Suppressor macrophage (primary cell): ENCODE measurements around the gene LATS1.
A peak's percentile ranks its signal among the peaks of the same experiment; 100 is the strongest.
"Not testable (repeated sequence)": the region's sequence is repeated elsewhere in the genome, so short reads cannot be mapped to it uniquely, and the experiment has no call there.

Experiments
- DNase-seq, 4 experiments: peaks; one replicate each; pipeline ENCODE4 v3.0.0-alpha.2; 2020 to 2022

Gene LATS1

GRCh38 chr6:149728499-149729234 is 10.8 kb upstream of the LATS1 start:
- DNase-seq: peak in 2 of 4 experiments; percentile 18 to 33

- DNase-seq: peak; percentile 33 to 82 (median 53)
These were observed 10.0 kb upstream of the LATS1 start for GRCh38 chr6:149727793-149728498.

GRCh38 chr6:149725785-149726184 is 7.9 kb upstream of the LATS1 start:
- DNase-seq: no peak

- DNase-seq: peak; percentile 58 to 81 (median 78)
These were observed 6.0 kb upstream of the LATS1 start for GRCh38 chr6:149723771-149724417.

GRCh38 chr6:149723262-149723661 is 5.4 kb upstream of the LATS1 start:
- DNase-seq: no peak

GRCh38 chr6:149719531-149719930 is 1.6 kb upstream of the LATS1 start:
- DNase-seq: no peak

- no peak for DNase-seq
These were observed 680 bp downstream of the LATS1 start for GRCh38 chr6:149717255-149717587.

- DNase-seq: peak in 3 of 4 experiments; percentile 9 to 40 (median 28)
These were observed 1.5 kb downstream of the LATS1 start for GRCh38 chr6:149716181-149716963.

GRCh38 chr6:149714442-149714841 is 3.5 kb downstream of the LATS1 start:
- DNase-seq: no peak

- DNase-seq: no peak
These were observed 6.2 kb downstream of the LATS1 start for GRCh38 chr6:149711711-149712110.

GRCh38 chr6:149701714-149702113 is 16.2 kb downstream of the LATS1 start:
- DNase-seq: no peak

GRCh38 chr6:149699150-149699549 is 18.8 kb downstream of the LATS1 start:
- DNase-seq: no peak

- DNase-seq: no peak
These were observed 19.7 kb downstream of the LATS1 start for GRCh38 chr6:149698175-149698574.

GRCh38 chr6:149696901-149697300 is 21.0 kb downstream of the LATS1 start:
- no peak for DNase-seq

GRCh38 chr6:149694921-149695320 is 23.0 kb downstream of the LATS1 start:
- DNase-seq: no peak

- DNase-seq: no peak
These were observed 26.7 kb downstream of the LATS1 start for GRCh38 chr6:149691201-149691600.

- DNase-seq: no peak
These were observed 31.7 kb downstream of the LATS1 start for GRCh38 chr6:149686230-149686629.

- DNase-seq: no peak
These were observed 34.5 kb downstream of the LATS1 start for GRCh38 chr6:149683256-149683859.

GRCh38 chr6:149681845-149682244 is 36.1 kb downstream of the LATS1 start:
- not testable (repeated sequence) for DNase-seq

- no peak for DNase-seq
These were observed 36.7 kb downstream of the LATS1 start for GRCh38 chr6:149681209-149681608.

- no peak for DNase-seq
These were observed 37.4 kb downstream of the LATS1 start for GRCh38 chr6:149680503-149680902.

GRCh38 chr6:149672265-149672664 is 45.6 kb downstream of the LATS1 start:
- DNase-seq: not testable (repeated sequence)
